A673 (cell line): Measurements from ENCODE around the gene C1GALT1C1L. TPM values are rescaled to one million over a fixed set of nuclear protein-coding genes. Genes with fewer than 3 reads are reported as not detected.

Experiments
- BruUV-seq: library from RNA; stranded (reverse); fragments of 400-500 nt; replicated peaks from 2 replicates; lab custom pipeline; 2021; lab: Mats Ljungman, UMichigan
- CTCF ChIA-PET: fragments of 300-600 bp; sonication (Branson Sonifier 250); formaldehyde crosslinking; loops from one replicate; lab custom pipeline; 2022; ENCODE audit warnings: antibody characterized with exemption; lab: Charles Lee
- POLR2A ChIA-PET: fragments of 300-600 bp; sonication (Branson Sonifier 250); formaldehyde crosslinking; loops from one replicate; lab custom pipeline; 2022; ENCODE audit warnings: antibody characterized with exemption; ENCODE audit not compliant: low non-redundant PET; lab: Charles Lee
- DNase-seq: peaks from one replicate; pipeline ENCODE4 v3.0.0-alpha.2; 2015; ENCODE audit warnings: low spot score
- H3K27ac ChIP-seq: fragments of 200-600 bp; sonication (generic); 2 replicates; pipeline ENCODE4 v1.5.1; 2016; ENCODE audit warnings: mixed run types, low read depth, mild to moderate bottlenecking, mixed read lengths, antibody characterized with exemption, low read length; ENCODE audit not compliant: poor library complexity, severe bottlenecking
- H3K27me3 ChIP-seq: fragments of 200-600 bp; sonication (generic); replicated peaks from 2 replicates; pipeline ENCODE4 v1.6.1; 2017; ENCODE audit warnings: mixed run types, low read depth, mild to moderate bottlenecking, mixed read lengths, antibody characterized with exemption, low read length; ENCODE audit not compliant: insufficient read depth, poor library complexity
- H3K36me3 ChIP-seq: fragments of 200-600 bp; sonication (generic); 2 replicates; pipeline ENCODE4 v1.6.1; 2016; ENCODE audit warnings: mixed run types, mild to moderate bottlenecking, mixed read lengths, antibody characterized with exemption, low read length; ENCODE audit not compliant: insufficient read depth, poor library complexity, severe bottlenecking
- H3K4me1 ChIP-seq: fragments of 200-600 bp; sonication (generic); 2 replicates; pipeline ENCODE4 v1.6.1; 2017; ENCODE audit warnings: mixed run types, mild to moderate bottlenecking, mixed read lengths, antibody characterized with exemption, low read length; ENCODE audit not compliant: insufficient read depth, poor library complexity, severe bottlenecking
- H3K4me3 ChIP-seq: fragments of 200-600 bp; sonication (generic); 2 replicates; pipeline ENCODE4 v1.5.1; 2016; ENCODE audit warnings: low read depth, mixed run types, mild to moderate bottlenecking, mixed read lengths, low read length; ENCODE audit not compliant: poor library complexity, severe bottlenecking
- H3K9me3 ChIP-seq: fragments of 200-600 bp; sonication (generic); 2 replicates; pipeline ENCODE4 v1.6.1; 2016; ENCODE audit warnings: mixed run types, low read depth, mild to moderate bottlenecking, mixed read lengths, antibody characterized with exemption, low read length; ENCODE audit not compliant: poor library complexity, severe bottlenecking
- EZH2 ChIP-seq: fragments of 200-600 bp; sonication (generic); IDR thresholded peaks from 2 replicates; pipeline ENCODE4 v1.6.1; 2017; ENCODE audit warnings: borderline replicate concordance, low read depth, mild to moderate bottlenecking, mixed read lengths, antibody characterized with exemption, low read length; ENCODE audit not compliant: poor library complexity, severe bottlenecking
- intact Hi-C: fragments of 100-400 bp; cut with micrococcal nuclease; formaldehyde crosslinking; loops from one replicate; pipeline ENCODE4 v1.10.0; 2022; ENCODE audit not compliant: unreplicated experiment
- total RNA-seq: library from RNA; stranded (reverse); gene quantifications from 2 replicates; pipeline ENCODE4 v1.2.3, GENCODE V29; 2021
- TF ChIP-seq, protein P1 (sequence below): fragments of 300-800, 200-600 bp; sonication (generic); conservative IDR thresholded peaks from 2 replicates; pipeline ENCODE4 v1.5.1; 2017; ENCODE audit warnings: low read depth, mild to moderate bottlenecking, antibody characterized with exemption, low read length, moderate library complexity, mixed read lengths

The C1GALT1C1L gene
- total RNA-seq, 1 experiment from 2014 or later, result 0.41 TPM

DNA sequence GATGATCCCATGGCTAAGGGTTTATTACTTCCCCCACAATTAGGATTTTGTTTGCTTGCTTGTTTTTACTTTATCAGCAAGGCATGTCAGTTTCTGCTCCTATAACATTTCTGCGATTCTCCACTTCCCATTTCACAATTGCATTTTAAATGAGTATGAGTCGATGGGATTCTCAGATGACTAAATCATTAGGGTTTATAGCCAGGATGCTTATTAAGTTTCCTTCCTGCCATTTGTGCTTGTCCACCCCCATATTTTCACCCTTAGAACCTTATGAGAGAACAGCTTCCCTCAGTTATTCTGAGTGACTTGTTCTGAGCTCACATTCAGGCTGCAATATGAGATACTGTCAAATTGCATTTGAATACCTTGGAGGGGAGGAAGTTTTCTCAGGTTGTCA, 37.9 kb upstream of the C1GALT1C1L start:
- ChIA-PET CTCF (no interaction called here), POLR2A (no interaction called here)
- intact Hi-C loops, result no loop called here
- Histone ChIP-seq H3K27ac (no peak overlapping the region), H3K27me3 (no peaks in the 10 kb centered on the region), H3K4me3 (no peak overlapping the region), H3K36me3 (no peaks in the 10 kb centered on the region), H3K9me3 (no peaks in the 10 kb centered on the region), H3K4me1 (peaks cover 8% of the 10 kb centered on the region)
- DNase-seq, result peak; percentile 66
- no TSS peak for BruUV-seq
- no peak for TF ChIP-seq EZH2
- TF ChIP-seq, protein P1, sequence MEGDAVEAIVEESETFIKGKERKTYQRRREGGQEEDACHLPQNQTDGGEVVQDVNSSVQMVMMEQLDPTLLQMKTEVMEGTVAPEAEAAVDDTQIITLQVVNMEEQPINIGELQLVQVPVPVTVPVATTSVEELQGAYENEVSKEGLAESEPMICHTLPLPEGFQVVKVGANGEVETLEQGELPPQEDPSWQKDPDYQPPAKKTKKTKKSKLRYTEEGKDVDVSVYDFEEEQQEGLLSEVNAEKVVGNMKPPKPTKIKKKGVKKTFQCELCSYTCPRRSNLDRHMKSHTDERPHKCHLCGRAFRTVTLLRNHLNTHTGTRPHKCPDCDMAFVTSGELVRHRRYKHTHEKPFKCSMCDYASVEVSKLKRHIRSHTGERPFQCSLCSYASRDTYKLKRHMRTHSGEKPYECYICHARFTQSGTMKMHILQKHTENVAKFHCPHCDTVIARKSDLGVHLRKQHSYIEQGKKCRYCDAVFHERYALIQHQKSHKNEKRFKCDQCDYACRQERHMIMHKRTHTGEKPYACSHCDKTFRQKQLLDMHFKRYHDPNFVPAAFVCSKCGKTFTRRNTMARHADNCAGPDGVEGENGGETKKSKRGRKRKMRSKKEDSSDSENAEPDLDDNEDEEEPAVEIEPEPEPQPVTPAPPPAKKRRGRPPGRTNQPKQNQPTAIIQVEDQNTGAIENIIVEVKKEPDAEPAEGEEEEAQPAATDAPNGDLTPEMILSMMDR, result no peak

DNA sequence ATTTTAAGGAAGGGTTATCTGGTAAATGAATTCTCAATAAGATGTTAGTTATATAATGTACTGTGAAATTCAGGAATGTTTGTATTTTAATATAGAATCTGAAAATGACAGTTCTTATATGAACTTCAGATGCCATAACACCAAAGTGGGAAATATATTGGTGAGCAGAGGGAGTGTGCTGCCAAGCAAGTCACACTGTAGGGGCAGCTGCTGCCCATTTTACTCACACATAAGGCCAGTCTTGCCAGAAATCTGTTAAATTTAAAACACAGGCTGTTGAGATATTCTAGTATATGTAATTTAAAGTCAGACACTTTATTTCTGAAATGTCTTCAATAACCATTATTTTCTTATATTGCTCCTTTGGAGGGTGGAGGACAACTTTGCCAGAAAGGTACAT, 34.6 kb upstream of the C1GALT1C1L start:
- Histone ChIP-seq H3K27me3 (no peaks in the 10 kb centered on the region), H3K4me3 (no peak overlapping the region), H3K4me1 (peaks cover 8% of the 10 kb centered on the region), H3K9me3 (no peaks in the 10 kb centered on the region), H3K27ac (no peak overlapping the region), H3K36me3 (no peaks in the 10 kb centered on the region)
- no peak for DNase-seq
- ChIA-PET POLR2A (no interaction called here), CTCF (no interaction called here)
- BruUV-seq, result no TSS peak
- intact Hi-C loops, result no loop called here
- TF ChIP-seq EZH2, result no peak
- TF ChIP-seq, protein P1, result no peak

DNA sequence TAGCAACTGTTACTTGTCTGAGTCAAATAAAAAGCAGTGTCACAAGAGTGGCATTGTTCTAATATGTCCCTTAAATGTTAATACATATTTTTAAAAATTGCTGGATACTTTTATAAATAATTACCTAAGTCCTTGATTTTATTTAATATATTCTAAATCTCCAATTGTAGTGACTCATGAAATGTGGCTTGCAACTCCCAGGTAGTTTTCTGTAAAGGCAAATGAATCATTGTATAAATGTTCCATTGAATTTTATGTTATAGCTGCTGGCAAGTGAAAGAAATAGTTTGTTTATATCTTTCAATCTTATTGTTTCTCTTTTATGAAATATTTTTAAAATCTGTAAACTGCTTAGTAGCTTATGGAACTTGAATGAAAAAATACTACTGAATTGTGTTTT, 32.7 kb upstream of the C1GALT1C1L start:
- ChIA-PET CTCF (no interaction called here), POLR2A (no interaction called here)
- no peaks in the 10 kb centered on the region for H3K9me3 ChIP-seq
- no peak overlapping the region for H3K4me3 ChIP-seq
- TF ChIP-seq EZH2, result no peak
- TF ChIP-seq, protein P1, result no peak
- no peaks in the 10 kb centered on the region for H3K27me3 ChIP-seq
- no peak for DNase-seq
- intact Hi-C loops, result no loop called here
- peaks cover 3% of the 10 kb centered on the region for H3K4me1 ChIP-seq
- no TSS peak for BruUV-seq
- H3K27ac ChIP-seq, result no peak overlapping the region
- H3K36me3 ChIP-seq, result no peaks in the 10 kb centered on the region
